GM12878 (cell line): ENCODE results near the gene BCAP31. TPM values are rescaled to one million over a fixed set of nuclear protein-coding genes. Genes with fewer than 3 reads are reported as not detected.

Source experiments
- ATAC-seq: fragments of 200-7000 bp; cut with Tn5 transposase; 3 replicates; pipeline ENCODE4 v1.9.1; 2020; ENCODE audit warnings: mild to moderate bottlenecking, moderate library complexity
- BruUV-seq: library from RNA; stranded (reverse); fragments of 400-500 nt; replicated peaks from 2 replicates; lab custom pipeline; 2021; lab: Mats Ljungman, UMichigan
- CTCF ChIA-PET: fragments of 300-600 bp; sonication (Branson Sonifier 250); formaldehyde crosslinking; extraction: SDS; loops from one replicate; lab custom pipeline; 2021; ENCODE audit warnings: inconsistent platforms; lab: Yijun Ruan, JAX
- POLR2A ChIA-PET: fragments of 350-600 bp; formaldehyde crosslinking; extraction: SDS; loops from one replicate; lab custom pipeline; 2021; ENCODE audit warnings: inconsistent platforms; lab: Charles Lee
- RAD21 ChIA-PET: fragments of 300-600 bp; sonication (Branson Sonifier 250); formaldehyde crosslinking; loops from one replicate; lab custom pipeline; 2023; ENCODE audit warnings: antibody characterized with exemption; ENCODE audit not compliant: unreplicated experiment; lab: Charles Lee
- SMC1A ChIA-PET: fragments of 300-600 bp; sonication (Branson Sonifier 250); formaldehyde crosslinking; loops from one replicate; lab custom pipeline; 2023; ENCODE audit not compliant: unreplicated experiment, uncharacterized antibody; lab: Charles Lee
- DNase-seq: peaks from one replicate; pipeline ENCODE4 v3.0.0-alpha.2; 2011; ENCODE audit warnings: low read depth, low spot score
- FAIRE-seq: peaks from 3 replicates; lab custom pipeline; 2011; peaks lifted over from hg19 to GRCh38; lab: Jason Lieb, UNC
- H2AFZ ChIP-seq: 2 replicates; pipeline ENCODE4 v1.6.0; 2011; ENCODE audit warnings: low read depth, low read length, control low read depth; ENCODE audit not compliant: control insufficient read depth
- H3K27ac ChIP-seq: 2 replicates; pipeline ENCODE4 v1.5.1; 2011; ENCODE audit warnings: control low read depth; ENCODE audit not compliant: control insufficient read depth, insufficient read depth
- H3K27me3 ChIP-seq, 2 experiments: replicated peaks in 1 of 2; 2 replicates each; pipeline versions ENCODE4 v1.6.0 to v1.6.1; 2011; ENCODE audit warnings: low read length in 1 of 2; ENCODE audit not compliant: control insufficient read depth in 2 of 2, insufficient read depth in 2 of 2
- H3K36me3 ChIP-seq, 2 experiments: 2 replicates each; pipeline ENCODE4 v1.5.1; 2011; ENCODE audit warnings: low read length in 1 of 2; ENCODE audit not compliant: control insufficient read depth in 2 of 2, insufficient read depth in 2 of 2
- H3K4me1 ChIP-seq: 2 replicates; pipeline ENCODE4 v1.6.1; 2011; ENCODE audit warnings: mild to moderate bottlenecking, low read length, moderate library complexity, mixed read lengths; ENCODE audit not compliant: control insufficient read depth, insufficient read depth
- H3K4me2 ChIP-seq: 2 replicates; pipeline ENCODE4 v1.6.0; 2011; ENCODE audit warnings: control low read depth; ENCODE audit not compliant: control insufficient read depth, insufficient read depth
- H3K4me3 ChIP-seq: fragments of 200-600 bp; sonication (generic); 2 replicates; pipeline ENCODE4 v1.5.1; 2016
- H3K79me2 ChIP-seq: 2 replicates; pipeline ENCODE4 v1.6.0; 2011; ENCODE audit warnings: low read length; ENCODE audit not compliant: control insufficient read depth, insufficient read depth
- H3K9ac ChIP-seq: 2 replicates; pipeline ENCODE4 v1.8.0; 2011; ENCODE audit warnings: low read length, control low read depth, mixed read lengths; ENCODE audit not compliant: control insufficient read depth, insufficient read depth
- H3K9me3 ChIP-seq: replicated peaks from 3 replicates; pipeline ENCODE4 v1.5.1; 2011; ENCODE audit warnings: mild to moderate bottlenecking, low read length; ENCODE audit not compliant: control insufficient read depth, insufficient read depth
- H4K20me1 ChIP-seq: 2 replicates; pipeline ENCODE4 v1.6.0; 2011; ENCODE audit not compliant: control insufficient read depth, insufficient read depth
- BMI1 ChIP-seq: fragments of 450-650 bp; IDR thresholded peaks from 2 replicates; pipeline ENCODE4 v1.6.1; 2016; ENCODE audit warnings: mild to moderate bottlenecking, moderate library complexity, borderline replicate concordance
- BRCA1 ChIP-seq: IDR thresholded peaks from 2 replicates; pipeline ENCODE4 v1.6.1; 2011; ENCODE audit warnings: low read depth, low read length, improper control_type of control experiment
- CHD2 ChIP-seq: IDR thresholded peaks from 2 replicates; pipeline ENCODE4 v1.6.1; 2011; ENCODE audit warnings: low read depth, low read length, improper control_type of control experiment, borderline replicate concordance
- DPF2 ChIP-seq: fragments of 450-650 bp; IDR thresholded peaks from 2 replicates; pipeline ENCODE4 v1.6.1; 2017; ENCODE audit warnings: mild to moderate bottlenecking
- HDGF ChIP-seq: fragments of 450-650 bp; IDR thresholded peaks from 2 replicates; pipeline ENCODE4 v1.6.1; 2016; ENCODE audit warnings: antibody characterized with exemption
- JUNB ChIP-seq: IDR thresholded peaks from 2 replicates; pipeline ENCODE4 v1.6.1; 2016; ENCODE audit warnings: antibody characterized with exemption, mild to moderate bottlenecking
- KAT2A ChIP-seq: conservative IDR thresholded peaks from 2 replicates; pipeline ENCODE4 v1.6.1; 2011; ENCODE audit warnings: low read depth, low read length; ENCODE audit not compliant: control insufficient read depth
- MYB ChIP-seq: fragments of 150-350 bp; IDR thresholded peaks from 2 replicates; pipeline ENCODE4 v1.6.1; 2014; ENCODE audit warnings: mild to moderate bottlenecking, low read depth, low read length, borderline replicate concordance
- RAD21 ChIP-seq: IDR thresholded peaks from 2 replicates; pipeline ENCODE4 v1.6.1; 2011; ENCODE audit warnings: mild to moderate bottlenecking, low read depth, low read length, moderate library complexity; ENCODE audit not compliant: insufficient read depth
- RAD51 ChIP-seq: fragments of 450-650 bp; IDR thresholded peaks from 2 replicates; pipeline ENCODE4 v1.6.1; 2016; ENCODE audit warnings: moderate library complexity, mild to moderate bottlenecking, inconsistent platforms
- RUNX3 ChIP-seq: IDR thresholded peaks from 2 replicates; pipeline ENCODE4 v1.6.1; 2012; ENCODE audit warnings: low read length, inconsistent platforms
- TAF1 ChIP-seq: IDR thresholded peaks from 2 replicates; pipeline ENCODE4 v1.6.1; 2011; ENCODE audit warnings: mild to moderate bottlenecking, low read depth, low read length, borderline replicate concordance
- WGBS: methylation state at CpG from one replicate; pipeline ENCODE4 v1.1.6; 2016; ENCODE audit warnings: low lambda C conversion rate; ENCODE audit not compliant: insufficient replicate concordance, insufficient coverage; ENCODE audit errors: missing lambda C conversion rate; 5-methylcytosine and 5-hydroxymethylcytosine counted together
- in situ Hi-C: fragments of 300-500 bp; cut with MboI; formaldehyde crosslinking; loops from 9 replicates; pipeline ENCODE4 v1.14.3; 2018; ENCODE audit warnings: mixed read lengths
- intact Hi-C: fragments of 100-400 bp; cut with micrococcal nuclease; formaldehyde crosslinking; loops from one replicate; pipeline ENCODE4 v1.14.2; 2022; ENCODE audit not compliant: unreplicated experiment
- polyA plus RNA-seq, 11 experiments: library from polyadenylated mRNA; depleted of rRNA in 4 of 11; unstranded in 6 of 11; stranded (reverse) in 5 of 11; fragments of >200 nt; fragmentation: Nextera tagmentation in 4 of 11; fragmentation: Illumina TruSeq in 1 of 11; extraction: Ambion mirVana in 4 of 11; extraction: Trizol in 1 of 11; gene quantifications; 1 replicate in 1 of 11; 2 replicates in 10 of 11; pipeline versions ENCODE4 v1.2.1 to v1.2.3, GENCODE V29; 2011 to 2016; ENCODE audit warnings: inconsistent platforms in 2 of 11, missing spikeins in 2 of 11, low read depth in 1 of 11
- total RNA-seq, 4 experiments: library from RNA; depleted of rRNA in 3 of 4; stranded (reverse); fragments of >200 nt in 3 of 4; fragmentation: Illumina TruSeq in 1 of 4; extraction: Trizol in 1 of 4; gene quantifications; 2 replicates each; pipeline versions ENCODE4 v1.2.1 to v1.2.3, GENCODE V29; 2013 to 2021
- TF ChIP-seq, protein P1 (sequence below): fragments of 450-650 bp; IDR thresholded peaks from 2 replicates; pipeline ENCODE4 v1.6.1; 2016; ENCODE audit warnings: mild to moderate bottlenecking
- TF ChIP-seq, protein P2 (sequence below): fragments of 450-650 bp; conservative IDR thresholded peaks from 2 replicates; pipeline ENCODE4 v1.6.1; 2017; ENCODE audit warnings: mild to moderate bottlenecking, moderate library complexity
- TF ChIP-seq, protein P3 (sequence below): IDR thresholded peaks from 2 replicates; pipeline ENCODE4 v1.6.1; 2012; ENCODE audit warnings: low read depth, low read length, improper control_type of control experiment
- TF ChIP-seq, protein P4 (sequence below): fragments of 150-350 bp; IDR thresholded peaks from 2 replicates; pipeline ENCODE4 v1.6.1; 2014; ENCODE audit warnings: mild to moderate bottlenecking, low read depth, low read length

BCAP31 gene
- total and polyA plus RNA-seq, 10 of the 15 experiments (the other 5 are each of a cell fraction or from before 2014, with no cell fraction given): 63.1 to 246 (median 95.6) TPM

DNA sequence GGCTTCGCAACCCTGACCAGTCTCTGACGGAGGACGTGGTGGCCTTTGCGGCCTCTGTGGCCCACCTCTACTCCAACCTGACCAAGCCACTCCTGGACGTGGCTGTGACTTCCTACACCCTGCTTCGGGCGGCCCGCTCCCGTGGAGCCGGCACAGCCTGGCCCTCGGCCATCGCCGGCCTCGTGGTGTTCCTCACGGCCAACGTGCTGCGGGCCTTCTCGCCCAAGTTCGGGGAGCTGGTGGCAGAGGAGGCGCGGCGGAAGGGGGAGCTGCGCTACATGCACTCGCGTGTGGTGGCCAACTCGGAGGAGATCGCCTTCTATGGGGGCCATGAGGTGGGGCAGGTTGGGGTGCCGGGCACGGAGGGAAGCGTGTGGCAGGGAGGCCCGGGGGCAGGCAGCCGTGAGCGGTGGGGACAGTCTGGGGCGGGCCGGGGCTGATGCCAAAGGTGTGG, 1.7 kb upstream of the BCAP31 start (continued):
- TF ChIP-seq, protein P1, sequence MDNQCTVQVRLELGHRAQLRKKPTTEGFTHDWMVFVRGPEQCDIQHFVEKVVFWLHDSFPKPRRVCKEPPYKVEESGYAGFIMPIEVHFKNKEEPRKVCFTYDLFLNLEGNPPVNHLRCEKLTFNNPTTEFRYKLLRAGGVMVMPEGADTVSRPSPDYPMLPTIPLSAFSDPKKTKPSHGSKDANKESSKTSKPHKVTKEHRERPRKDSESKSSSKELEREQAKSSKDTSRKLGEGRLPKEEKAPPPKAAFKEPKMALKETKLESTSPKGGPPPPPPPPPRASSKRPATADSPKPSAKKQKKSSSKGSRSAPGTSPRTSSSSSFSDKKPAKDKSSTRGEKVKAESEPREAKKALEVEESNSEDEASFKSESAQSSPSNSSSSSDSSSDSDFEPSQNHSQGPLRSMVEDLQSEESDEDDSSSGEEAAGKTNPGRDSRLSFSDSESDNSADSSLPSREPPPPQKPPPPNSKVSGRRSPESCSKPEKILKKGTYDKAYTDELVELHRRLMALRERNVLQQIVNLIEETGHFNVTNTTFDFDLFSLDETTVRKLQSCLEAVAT: no peak
- TF ChIP-seq KAT2A (no peak), BMI1 (no peak), TAF1 (no peak)
- TF ChIP-seq, all 136 proteins: peak for 0

DNA sequence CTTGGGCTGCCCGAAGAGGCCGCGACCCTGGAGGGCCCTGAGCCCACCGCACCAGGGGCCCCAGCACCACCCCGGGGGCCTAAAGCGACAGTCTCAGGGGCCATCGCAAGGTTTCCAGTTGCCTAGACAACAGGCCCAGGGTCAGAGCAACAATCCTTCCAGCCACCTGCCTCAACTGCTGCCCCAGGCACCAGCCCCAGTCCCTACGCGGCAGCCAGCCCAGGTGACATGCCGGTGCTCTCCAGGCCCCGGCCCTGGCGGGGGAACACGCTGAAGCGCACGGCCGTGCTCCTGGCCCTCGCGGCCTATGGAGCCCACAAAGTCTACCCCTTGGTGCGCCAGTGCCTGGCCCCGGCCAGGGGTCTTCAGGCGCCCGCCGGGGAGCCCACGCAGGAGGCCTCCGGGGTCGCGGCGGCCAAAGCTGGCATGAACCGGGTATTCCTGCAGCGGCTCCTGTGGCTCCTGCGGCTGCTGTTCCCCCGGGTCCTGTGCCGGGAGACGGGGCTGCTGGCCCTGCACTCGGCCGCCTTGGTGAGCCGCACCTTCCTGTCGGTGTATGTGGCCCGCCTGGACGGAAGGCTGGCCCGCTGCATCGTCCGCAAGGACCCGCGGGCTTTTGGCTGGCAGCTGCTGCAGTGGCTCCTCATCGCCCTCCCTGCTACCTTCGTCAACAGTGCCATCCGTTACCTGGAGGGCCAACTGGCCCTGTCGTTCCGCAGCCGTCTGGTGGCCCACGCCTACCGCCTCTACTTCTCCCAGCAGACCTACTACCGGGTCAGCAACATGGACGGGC, 1.0 kb upstream of the BCAP31 start:
- peak overlapping the region; percentile 50; the same call in 1 of the 2 replicates for H3K9ac ChIP-seq
- BruUV-seq: TSS peak; percentile 67
- in situ Hi-C loops (no loop called here), intact Hi-C loops (no loop called here)
- no peak overlapping the region for H2AFZ ChIP-seq
- H3K9me3 ChIP-seq: no peaks in the 10 kb centered on the region; the same call in 2 of the 3 replicates
- RAD21 ChIA-PET: no interaction called here
- POLR2A ChIA-PET: no interaction called here
- H3K27me3 ChIP-seq: no peaks in the 10 kb centered on the region
- peaks cover 30% of the 10 kb centered on the region for H3K4me1 ChIP-seq
- H3K79me2 ChIP-seq: peaks cover 17% of the 10 kb centered on the region
- SMC1A ChIA-PET: no interaction called here
- H3K36me3 ChIP-seq: peaks cover 0 to 2% of the 10 kb centered on the region in 2 experiments; a peak in 1 of 4 replicates
- DNase-seq: no peak
- H3K27ac ChIP-seq: peak overlapping the region; percentile 64
- H3K4me3 ChIP-seq: peak overlapping the region; percentile 63; the same call in 1 of the 2 replicates
- FAIRE-seq: no peak
- CTCF ChIA-PET: no interaction called here
- H4K20me1 ChIP-seq: no peaks in the 10 kb centered on the region
- WGBS: 77% methylated on average over 55 of the region's 55 CpGs
- H3K4me2 ChIP-seq: peak overlapping the region; percentile 71
- peak; percentile 3 for ATAC-seq
- no peak for TF ChIP-seq BRCA1
- TF ChIP-seq, protein P2, sequence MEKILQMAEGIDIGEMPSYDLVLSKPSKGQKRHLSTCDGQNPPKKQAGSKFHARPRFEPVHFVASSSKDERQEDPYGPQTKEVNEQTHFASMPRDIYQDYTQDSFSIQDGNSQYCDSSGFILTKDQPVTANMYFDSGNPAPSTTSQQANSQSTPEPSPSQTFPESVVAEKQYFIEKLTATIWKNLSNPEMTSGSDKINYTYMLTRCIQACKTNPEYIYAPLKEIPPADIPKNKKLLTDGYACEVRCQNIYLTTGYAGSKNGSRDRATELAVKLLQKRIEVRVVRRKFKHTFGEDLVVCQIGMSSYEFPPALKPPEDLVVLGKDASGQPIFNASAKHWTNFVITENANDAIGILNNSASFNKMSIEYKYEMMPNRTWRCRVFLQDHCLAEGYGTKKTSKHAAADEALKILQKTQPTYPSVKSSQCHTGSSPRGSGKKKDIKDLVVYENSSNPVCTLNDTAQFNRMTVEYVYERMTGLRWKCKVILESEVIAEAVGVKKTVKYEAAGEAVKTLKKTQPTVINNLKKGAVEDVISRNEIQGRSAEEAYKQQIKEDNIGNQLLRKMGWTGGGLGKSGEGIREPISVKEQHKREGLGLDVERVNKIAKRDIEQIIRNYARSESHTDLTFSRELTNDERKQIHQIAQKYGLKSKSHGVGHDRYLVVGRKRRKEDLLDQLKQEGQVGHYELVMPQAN: no peak
- no peak for TF ChIP-seq RAD51
- no peak for TF ChIP-seq MYB
- no peak for TF ChIP-seq TAF1
- TF ChIP-seq RUNX3: no peak
- TF ChIP-seq JUNB: no peak
- no peak for TF ChIP-seq DPF2
- no peak for TF ChIP-seq RAD21
- TF ChIP-seq, protein P3, sequence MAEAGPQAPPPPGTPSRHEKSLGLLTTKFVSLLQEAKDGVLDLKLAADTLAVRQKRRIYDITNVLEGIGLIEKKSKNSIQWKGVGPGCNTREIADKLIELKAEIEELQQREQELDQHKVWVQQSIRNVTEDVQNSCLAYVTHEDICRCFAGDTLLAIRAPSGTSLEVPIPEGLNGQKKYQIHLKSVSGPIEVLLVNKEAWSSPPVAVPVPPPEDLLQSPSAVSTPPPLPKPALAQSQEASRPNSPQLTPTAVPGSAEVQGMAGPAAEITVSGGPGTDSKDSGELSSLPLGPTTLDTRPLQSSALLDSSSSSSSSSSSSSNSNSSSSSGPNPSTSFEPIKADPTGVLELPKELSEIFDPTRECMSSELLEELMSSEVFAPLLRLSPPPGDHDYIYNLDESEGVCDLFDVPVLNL: no peak
- no peak for TF ChIP-seq HDGF
- TF ChIP-seq, protein P4, sequence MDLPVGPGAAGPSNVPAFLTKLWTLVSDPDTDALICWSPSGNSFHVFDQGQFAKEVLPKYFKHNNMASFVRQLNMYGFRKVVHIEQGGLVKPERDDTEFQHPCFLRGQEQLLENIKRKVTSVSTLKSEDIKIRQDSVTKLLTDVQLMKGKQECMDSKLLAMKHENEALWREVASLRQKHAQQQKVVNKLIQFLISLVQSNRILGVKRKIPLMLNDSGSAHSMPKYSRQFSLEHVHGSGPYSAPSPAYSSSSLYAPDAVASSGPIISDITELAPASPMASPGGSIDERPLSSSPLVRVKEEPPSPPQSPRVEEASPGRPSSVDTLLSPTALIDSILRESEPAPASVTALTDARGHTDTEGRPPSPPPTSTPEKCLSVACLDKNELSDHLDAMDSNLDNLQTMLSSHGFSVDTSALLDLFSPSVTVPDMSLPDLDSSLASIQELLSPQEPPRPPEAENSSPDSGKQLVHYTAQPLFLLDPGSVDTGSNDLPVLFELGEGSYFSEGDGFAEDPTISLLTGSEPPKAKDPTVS: no peak
- TF ChIP-seq CHD2: no peak
